HCT116 (cell line): Measurements from ENCODE around the gene IMPDH1. TPM values are rescaled to one million over a fixed set of nuclear protein-coding genes. Genes with fewer than 3 reads are reported as not detected.
A peak's percentile ranks its signal among the peaks of the same experiment; 100 is the strongest.

Source experiments
- ATAC-seq: fragments of 200-7000 bp; cut with Tn5 transposase; 2 replicates; pipeline ENCODE4 v1.9.1; 2020; ENCODE audit warnings: mild to moderate bottlenecking, moderate library complexity
- BruUV-seq: library from RNA; stranded (reverse); fragments of 400-500 nt; replicated peaks from 2 replicates; lab custom pipeline; 2021; lab: Mats Ljungman, UMichigan
- CTCF ChIA-PET: fragments of 300-600 bp; sonication (Branson Sonifier 250); formaldehyde crosslinking; loops from one replicate; lab custom pipeline; 2021; ENCODE audit warnings: antibody characterized with exemption; lab: Charles Lee
- POLR2A ChIA-PET: fragments of 300-600, 350-600 bp; sonication (Branson Sonifier 250); formaldehyde crosslinking; loops from one replicate; lab custom pipeline; 2021; ENCODE audit warnings: antibody characterized with exemption; lab: Charles Lee
- RAD21 ChIA-PET, 2 experiments: fragments of 300-600 bp; sonication (Branson Sonifier 250); formaldehyde crosslinking; loops; one replicate each; lab custom pipeline; 2023; ENCODE audit warnings: low total read pairs in 2 of 2; ENCODE audit not compliant: uncharacterized antibody in 2 of 2, unreplicated experiment in 2 of 2, low non-redundant PET in 1 of 2; lab: Charles Lee
- DNase-seq: peaks from one replicate; pipeline ENCODE4 v3.0.0-alpha.2; 2010; ENCODE audit warnings: low read depth, low spot score
- H2AFZ ChIP-seq: fragments of 200-600 bp; shearing (Covaris generic), sonication (generic); 2 replicates; pipeline ENCODE4 v1.6.1; 2017; ENCODE audit warnings: low read depth, mixed run types, mixed read lengths, antibody characterized with exemption, low read length; ENCODE audit not compliant: poor library complexity, severe bottlenecking
- H3K27ac ChIP-seq: 2 replicates; pipeline ENCODE4 v1.5.1; 2012; ENCODE audit warnings: low read depth, low read length
- H3K27me3 ChIP-seq: fragments of 200-600 bp; sonication (generic); 2 replicates; pipeline ENCODE4 v1.6.1; 2016; ENCODE audit warnings: mixed run types, low read length, mixed read lengths; ENCODE audit not compliant: insufficient read depth
- H3K36me3 ChIP-seq, 2 experiments: fragments of 200-500 bp in 1 of 2; fragments of 200-600 bp in 1 of 2; sonication (Bioruptor generic) in 1 of 2; sonication (generic) in 1 of 2; 2 replicates each; pipeline versions ENCODE4 v1.5.1 to v1.6.1; 2014 to 2016; ENCODE audit warnings: low read length in 2 of 2, inconsistent platforms in 1 of 2, mixed read lengths in 1 of 2, mixed run types in 1 of 2; ENCODE audit not compliant: insufficient read depth in 2 of 2, control insufficient read depth in 1 of 2
- H3K4me1 ChIP-seq, 2 experiments: fragments of 200-600 bp in 1 of 2; sonication (generic) in 1 of 2; 2 replicates each; pipeline versions ENCODE4 v1.5.1 to v1.6.1; 2012 to 2017; ENCODE audit warnings: low read length in 2 of 2, inconsistent platforms in 1 of 2, mild to moderate bottlenecking in 1 of 2, mixed read lengths in 1 of 2, mixed run types in 1 of 2, moderate library complexity in 1 of 2; ENCODE audit not compliant: insufficient read depth in 2 of 2, control insufficient read depth in 1 of 2
- H3K4me2 ChIP-seq: fragments of 200-600 bp; sonication (generic); 2 replicates; pipeline ENCODE4 v1.6.1; 2017; ENCODE audit warnings: mixed run types, low read length, mixed read lengths
- H3K4me3 ChIP-seq, 2 experiments: fragments of 200-600 bp in 1 of 2; sonication (generic) in 1 of 2; replicated peaks in 1 of 2; 2 replicates each; pipeline ENCODE4 v1.5.1; 2011 to 2016; ENCODE audit warnings: low read length in 2 of 2, control low read depth in 1 of 2, low read depth in 1 of 2, mild to moderate bottlenecking in 1 of 2, mixed read lengths in 1 of 2, mixed run types in 1 of 2
- H3K79me2 ChIP-seq: fragments of 200-600 bp; sonication (generic); 2 replicates; pipeline ENCODE4 v1.6.1; 2017; ENCODE audit warnings: mild to moderate bottlenecking, mixed run types, low read length, moderate library complexity, mixed read lengths; ENCODE audit not compliant: insufficient read depth
- H3K9ac ChIP-seq: fragments of 200-600 bp; sonication (generic); 2 replicates; pipeline ENCODE4 v1.6.1; 2016; ENCODE audit warnings: low read length, mixed read lengths
- H3K9me2 ChIP-seq: fragments of 200-600 bp; sonication (generic), shearing (Covaris generic); 2 replicates; pipeline ENCODE4 v1.6.1; 2017; ENCODE audit warnings: mixed run types, mild to moderate bottlenecking, moderate library complexity; ENCODE audit not compliant: insufficient read depth
- H3K9me3 ChIP-seq, 2 experiments: fragments of 200-500 bp in 1 of 2; fragments of 200-600 bp in 1 of 2; sonication (Bioruptor generic) in 1 of 2; sonication (generic) in 1 of 2; 2 replicates each; pipeline ENCODE4 v1.6.1; 2014 to 2017; ENCODE audit warnings: low read length in 2 of 2, mixed read lengths in 2 of 2, inconsistent platforms in 1 of 2, low read depth in 1 of 2, mild to moderate bottlenecking in 1 of 2, mixed run types in 1 of 2, moderate library complexity in 1 of 2; ENCODE audit not compliant: control insufficient read depth in 1 of 2, insufficient read depth in 1 of 2
- H4K20me1 ChIP-seq: fragments of 200-600 bp; sonication (generic), shearing (Covaris generic); 2 replicates; pipeline ENCODE4 v1.6.1; 2017; ENCODE audit warnings: mixed run types, mild to moderate bottlenecking, moderate library complexity; ENCODE audit not compliant: insufficient read depth
- ATF3 ChIP-seq: IDR thresholded peaks from 2 replicates; pipeline ENCODE4 v1.6.1; 2012
- CEBPB ChIP-seq: IDR thresholded peaks from 2 replicates; pipeline ENCODE4 v1.6.1; 2012; ENCODE audit warnings: low read depth
- CTCF ChIP-seq, 3 experiments: fragments of 200-600 bp in 1 of 3; sonication (generic) in 1 of 3; IDR thresholded peaks in 2 of 3; conservative IDR thresholded peaks in 1 of 3; 2 replicates each; pipeline ENCODE4 v1.5.1; 2012 to 2017; ENCODE audit warnings: low read depth in 2 of 3, low read length in 2 of 3, antibody characterized with exemption in 1 of 3, borderline replicate concordance in 1 of 3, control low read depth in 1 of 3, mild to moderate bottlenecking in 1 of 3, mixed read lengths in 1 of 3, mixed run types in 1 of 3, moderate library complexity in 1 of 3; ENCODE audit not compliant: insufficient read depth in 1 of 3
- EZH2 ChIP-seq: fragments of 200-600 bp; sonication (generic); IDR thresholded peaks from 2 replicates; pipeline ENCODE4 v1.6.1; 2017; ENCODE audit warnings: antibody characterized with exemption, mixed run types
- EZH2phosphoT487 ChIP-seq: fragments of 200-600 bp; IDR thresholded peaks from 2 replicates; pipeline ENCODE4 v1.6.1; 2018; ENCODE audit warnings: antibody characterized with exemption, borderline replicate concordance
- FOSL1 ChIP-seq: IDR thresholded peaks from 2 replicates; pipeline ENCODE4 v1.6.1; 2012; ENCODE audit warnings: low read depth
- MAX ChIP-seq: IDR thresholded peaks from 2 replicates; pipeline ENCODE4 v1.6.1; 2012
- POLR2A ChIP-seq: IDR thresholded peaks from 2 replicates; pipeline ENCODE4 v1.7.0; 2011; ENCODE audit warnings: borderline replicate concordance; ENCODE audit not compliant: insufficient read depth, insufficient read length; ENCODE audit errors: extremely low read depth
- SIN3A ChIP-seq: IDR thresholded peaks from 2 replicates; pipeline ENCODE4 v1.6.1; 2012; ENCODE audit warnings: low read depth
- SP1 ChIP-seq: IDR thresholded peaks from 2 replicates; pipeline ENCODE4 v1.6.1; 2012; ENCODE audit warnings: low read depth
- SRF ChIP-seq: IDR thresholded peaks from 2 replicates; pipeline ENCODE4 v1.6.1; 2012; ENCODE audit warnings: low read depth
- TCF7L2 ChIP-seq: IDR thresholded peaks from 2 replicates; pipeline ENCODE4 v1.7.0; 2011; ENCODE audit warnings: borderline replicate concordance, inconsistent platforms; ENCODE audit not compliant: insufficient read depth, insufficient read length; ENCODE audit errors: extremely low read depth
- YY1 ChIP-seq: IDR thresholded peaks from 2 replicates; pipeline ENCODE4 v1.6.1; 2011; ENCODE audit warnings: low read length, low read depth, moderate library complexity, mild to moderate bottlenecking; ENCODE audit not compliant: insufficient replicate concordance; ENCODE audit errors: extremely low read depth
- ZBTB33 ChIP-seq: IDR thresholded peaks from 2 replicates; pipeline ENCODE4 v1.6.1; 2011; ENCODE audit warnings: mild to moderate bottlenecking, low read length, moderate library complexity; ENCODE audit not compliant: insufficient replicate concordance; ENCODE audit errors: extremely low read depth
- ZFX ChIP-seq: fragments of 450-650 bp; IDR thresholded peaks from 2 replicates; pipeline ENCODE4 v1.6.1; 2017
- ZNF274 ChIP-seq: fragments of 200-500 bp; sonication (Bioruptor generic); IDR thresholded peaks from 2 replicates; pipeline ENCODE4 v1.6.1; 2014; ENCODE audit warnings: mild to moderate bottlenecking, low read depth, low read length, inconsistent platforms
- intact Hi-C: fragments of 100-400 bp; cut with micrococcal nuclease; formaldehyde crosslinking; loops from 2 replicates; pipeline ENCODE4 v1.10.0; 2022
- total RNA-seq: library from RNA; stranded (reverse); gene quantifications from one replicate; pipeline ENCODE4 v1.2.1, GENCODE V29; 2021; ENCODE audit not compliant: unreplicated experiment

IMPDH1 gene
- total RNA-seq, 1 experiment from 2014 or later = 98.2 TPM

- intact Hi-C loops = no loop called here
- BruUV-seq = no TSS peak
- no peaks in the 10 kb centered on the region for H3K79me2 ChIP-seq
- ATAC-seq (no peak), DNase-seq (no peak)
- H3K4me1 ChIP-seq = peaks cover 6 to 18% of the 10 kb centered on the region in 2 experiments
- POLR2A ChIA-PET = no interaction called here
- H3K27ac ChIP-seq = no peak overlapping the region
- H3K9ac ChIP-seq = no peak overlapping the region
- CTCF ChIA-PET = no interaction called here
- peaks cover 11% of the 10 kb centered on the region; the same call in 1 of the 2 replicates for H3K27me3 ChIP-seq
- TF ChIP-seq ZBTB33 (no peak), MAX (no peak)
- H2AFZ ChIP-seq = no peak overlapping the region
- RAD21 ChIA-PET = no interaction called here
- H3K9me2 ChIP-seq = no peaks in the 10 kb centered on the region
- no peak overlapping the region for H3K4me2 ChIP-seq
- H3K9me3 ChIP-seq = no peaks in the 10 kb centered on the region
- no peaks in the 10 kb centered on the region for H3K36me3 ChIP-seq
- H3K4me3 ChIP-seq = no peak overlapping the region
- H4K20me1 ChIP-seq = no peaks in the 10 kb centered on the region
Observed at GRCh38 chr7:128363261-128363721, 46.5 kb downstream of the IMPDH1 start.

GRCh38 chr7:128362670-128363069 is 47.1 kb downstream of the IMPDH1 start:
- Histone ChIP-seq H3K4me2 (no peak overlapping the region; the same call in 1 of the 2 replicates), H3K27me3 (peaks cover 11% of the 10 kb centered on the region; the same call in 1 of the 2 replicates), H3K9me3 (no peaks in the 10 kb centered on the region), H3K27ac (no peak overlapping the region), H2AFZ (peak overlapping the region; percentile 90), H3K4me3 (no peak overlapping the region), H3K4me1 (peaks cover 6 to 18% of the 10 kb centered on the region in 2 experiments), H3K9me2 (no peaks in the 10 kb centered on the region), H4K20me1 (no peaks in the 10 kb centered on the region), H3K79me2 (no peaks in the 10 kb centered on the region), H3K36me3 (no peaks in the 10 kb centered on the region), H3K9ac (no peak overlapping the region)
- ATAC-seq (no peak), DNase-seq (no peak)
- RAD21 ChIA-PET = interaction anchor here in 1 of 2 experiments (1.0 kb wide), 1 partner anchor 25 kb away, joined by 3 read pairs; no protein-coding TSS in a partner anchor
- intact Hi-C loops = no loop called here
- CTCF ChIA-PET = interaction anchor here (1.0 kb wide), 1 partner anchor 15 kb away, joined by 3 read pairs; no protein-coding TSS in a partner anchor
- POLR2A ChIA-PET = no interaction called here
- no TSS peak for BruUV-seq
- TF ChIP-seq TCF7L2 = no peak
- no peak for TF ChIP-seq EZH2
- TF ChIP-seq SP1 = no peak
- no peak for TF ChIP-seq SIN3A
- TF ChIP-seq SRF = no peak
- TF ChIP-seq CEBPB = no peak
- TF ChIP-seq ATF3 = no peak
- TF ChIP-seq EZH2phosphoT487 = no peak
- TF ChIP-seq CTCF (IDR thresholded peaks at IDR 0.05 in 2 of 3, conservative IDR thresholded peaks at IDR 0.05 in 1 of 3; ENCODE audit: borderline replicate concordance in 1 of 3, insufficient read depth in 1 of 3, low read depth in 2 of 3, low read length in 2 of 3) = no peak
- no peak for TF ChIP-seq POLR2A
- TF ChIP-seq MAX = no peak
- TF ChIP-seq YY1 = no peak
- TF ChIP-seq ZNF274 = no peak
- no peak for TF ChIP-seq ZFX
- TF ChIP-seq FOSL1 = no peak
